Prostate gland (tissue), 2 donors: Measurements from ENCODE around the gene DNAJC2.

Experiments
- POLR2A ChIP-seq: fragments of 450-650 bp; IDR thresholded peaks from one replicate; pipeline ENCODE4 v1.6.1; 2016; ENCODE audit warnings: antibody characterized with exemption, mild to moderate bottlenecking
- POLR2AphosphoS5 ChIP-seq: sonication (generic); formaldehyde crosslinking; IDR thresholded peaks from one replicate; pipeline ENCODE4 v1.6.1; 2017; ENCODE audit warnings: antibody characterized with exemption
- TF ChIP-seq, protein P1 (sequence below), 4 experiments: fragments of 200-600 bp in 2 of 4; fragments of 450-650 bp in 2 of 4; sonication (generic) in 2 of 4; IDR thresholded peaks; 1 replicate in 3 of 4; 2 replicates in 1 of 4; pipeline ENCODE4 v1.5.1; 2016 to 2019; ENCODE audit warnings: antibody characterized with exemption in 4 of 4, mild to moderate bottlenecking in 2 of 4, moderate library complexity in 2 of 4

DNA sequence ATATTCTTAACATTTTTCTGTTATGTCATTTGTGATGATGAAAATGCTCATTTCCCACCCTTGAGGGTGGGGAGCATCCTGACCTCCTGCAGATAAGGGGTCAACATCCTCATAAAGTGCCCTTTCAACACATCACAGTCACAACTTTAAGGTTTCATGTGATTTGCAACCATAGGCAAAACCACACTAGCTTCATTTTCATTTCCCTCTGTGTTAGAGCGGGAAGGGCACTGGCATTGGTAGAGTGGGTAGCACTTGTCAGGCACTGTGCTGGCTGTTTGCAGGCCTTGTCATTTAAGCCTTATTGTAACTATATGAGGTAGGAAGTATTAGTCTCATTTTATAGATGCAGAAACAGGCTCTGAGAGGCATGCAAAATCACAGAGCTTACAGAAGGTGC lies 42.7 kb upstream of the DNAJC2 start:
- TF ChIP-seq POLR2A (no peak), POLR2AphosphoS5 (no peak)
- TF ChIP-seq, protein P1, sequence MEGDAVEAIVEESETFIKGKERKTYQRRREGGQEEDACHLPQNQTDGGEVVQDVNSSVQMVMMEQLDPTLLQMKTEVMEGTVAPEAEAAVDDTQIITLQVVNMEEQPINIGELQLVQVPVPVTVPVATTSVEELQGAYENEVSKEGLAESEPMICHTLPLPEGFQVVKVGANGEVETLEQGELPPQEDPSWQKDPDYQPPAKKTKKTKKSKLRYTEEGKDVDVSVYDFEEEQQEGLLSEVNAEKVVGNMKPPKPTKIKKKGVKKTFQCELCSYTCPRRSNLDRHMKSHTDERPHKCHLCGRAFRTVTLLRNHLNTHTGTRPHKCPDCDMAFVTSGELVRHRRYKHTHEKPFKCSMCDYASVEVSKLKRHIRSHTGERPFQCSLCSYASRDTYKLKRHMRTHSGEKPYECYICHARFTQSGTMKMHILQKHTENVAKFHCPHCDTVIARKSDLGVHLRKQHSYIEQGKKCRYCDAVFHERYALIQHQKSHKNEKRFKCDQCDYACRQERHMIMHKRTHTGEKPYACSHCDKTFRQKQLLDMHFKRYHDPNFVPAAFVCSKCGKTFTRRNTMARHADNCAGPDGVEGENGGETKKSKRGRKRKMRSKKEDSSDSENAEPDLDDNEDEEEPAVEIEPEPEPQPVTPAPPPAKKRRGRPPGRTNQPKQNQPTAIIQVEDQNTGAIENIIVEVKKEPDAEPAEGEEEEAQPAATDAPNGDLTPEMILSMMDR (IDR thresholded peaks at IDR 0.05), result no peak
